Prostate gland (tissue), 2 donors: ENCODE data around the gene FCMR.

ENCODE experiments used
- CTCF ChIP-seq, 4 experiments: fragments of 200-600 bp in 2 of 4; fragments of 450-650 bp in 2 of 4; sonication (generic) in 2 of 4; IDR thresholded peaks; 1 replicate in 3 of 4; 2 replicates in 1 of 4; pipeline ENCODE4 v1.5.1; 2016 to 2019; ENCODE audit warnings: antibody characterized with exemption in 4 of 4, mild to moderate bottlenecking in 2 of 4, moderate library complexity in 2 of 4
- POLR2A ChIP-seq: fragments of 450-650 bp; IDR thresholded peaks from one replicate; pipeline ENCODE4 v1.6.1; 2016; ENCODE audit warnings: antibody characterized with exemption, mild to moderate bottlenecking

GRCh38 chr1:206969090-206969489 lies 47.3 kb upstream of the FCMR start:
- TF ChIP-seq POLR2A (no peak), CTCF (IDR thresholded peaks at IDR 0.05) (no peak)
